ENCODE results near the gene COL7A1.

Gene COL7A1

GRCh38 chr3:48612309-48612708, 17.2 kb upstream of the COL7A1 start:
- no peak for TF ChIP-seq CTCF (IDR thresholded peaks at IDR 0.05; ENCODE audit: insufficient read depth, low read length, missing control alignments)
- no peak overlapping the region for H3K4me3 ChIP-seq (ENCODE audit: low read depth, low read length)
- POLR2A ChIA-PET, result no interaction called here
- CTCF ChIA-PET, result interaction anchor here (0.7 to 4.0 kb wide), 7 partner anchors 10 to 312 kb away, joined by 3 to 18 read pairs (median 11); partner anchors contain the start of genes PFKFB4 and SLC26A6
- DNase-seq (ENCODE audit: low read depth, low spot score), result no peak

- TF ChIP-seq CTCF (IDR thresholded peaks at IDR 0.05; ENCODE audit: insufficient read depth, low read length, missing control alignments), result peak; percentile 93
- POLR2A ChIA-PET, result no interaction called here
- no peak for DNase-seq (ENCODE audit: low read depth, low spot score)
- CTCF ChIA-PET, result interaction anchor here (1.0 to 4.0 kb wide), 6 partner anchors 7 to 209 kb away, joined by 3 to 16 read pairs (median 4); no protein-coding TSS in a partner anchor
- H3K4me3 ChIP-seq (ENCODE audit: low read depth, low read length), result peak within 1 kb of the TSS; percentile 99
These were observed 14.2 kb upstream of the COL7A1 start, which contains the start of gene UQCRC1 for GRCh38 chr3:48609088-48610005. UQCRC1 (minus strand) TSS chr3:48609646; CDS start chr3:48609620, 26 bp downstream.

GRCh38 chr3:48607519-48607918, 12.4 kb upstream of the COL7A1 start:
- CTCF ChIA-PET, result interaction anchor here (0.9 to 1.2 kb wide), 3 partner anchors 50 to 58 kb away, joined by 3 read pairs; no protein-coding TSS in a partner anchor
- H3K4me3 ChIP-seq (ENCODE audit: low read depth, low read length), result no peak overlapping the region
- no peak for DNase-seq (ENCODE audit: low read depth, low spot score)
- TF ChIP-seq CTCF (IDR thresholded peaks at IDR 0.05; ENCODE audit: insufficient read depth, low read length, missing control alignments), result no peak
- POLR2A ChIA-PET, result no interaction called here

GRCh38 chr3:48601622-48601994, 6.5 kb upstream of the COL7A1 start:
- no peak overlapping the region for H3K4me3 ChIP-seq (ENCODE audit: low read depth, low read length)
- CTCF ChIA-PET, result interaction anchor here (0.8 to 1.8 kb wide), 3 partner anchors 10 to 44 kb away, joined by 3 to 11 read pairs (median 4); no protein-coding TSS in a partner anchor
- POLR2A ChIA-PET, result interaction anchor here (0.8 kb wide), 1 partner anchor 34 kb away, joined by 3 read pairs; the partner anchor contains the start of gene SLC26A6
- no peak for TF ChIP-seq CTCF (IDR thresholded peaks at IDR 0.05; ENCODE audit: insufficient read depth, low read length, missing control alignments)
- no peak for DNase-seq (ENCODE audit: low read depth, low spot score)

GRCh38 chr3:48600711-48601621, 5.8 kb upstream of the COL7A1 start:
- no peak overlapping the region for H3K4me3 ChIP-seq (ENCODE audit: low read depth, low read length)
- TF ChIP-seq CTCF (IDR thresholded peaks at IDR 0.05; ENCODE audit: insufficient read depth, low read length, missing control alignments), result no peak
- ChIA-PET CTCF (interaction anchor here (1.2 to 1.8 kb wide), 2 partner anchors 10 to 43 kb away, joined by 4 to 11 read pairs; no protein-coding TSS in a partner anchor), POLR2A (no interaction called here)
- no peak for DNase-seq (ENCODE audit: low read depth, low spot score)
